GM19023 (cell line): ENCODE results near the gene UCKL1.
"Not testable (repeated sequence)": the region's sequence is repeated elsewhere in the genome, so short reads cannot be mapped to it uniquely, and the experiment has no call there.

Experiments
- ATAC-seq: cut with Tn5 transposase; IDR thresholded peaks from one replicate; pipeline ENCODE4 v1.9.1; 2021; ENCODE audit warnings: mild to moderate bottlenecking, moderate library complexity; ENCODE audit not compliant: unreplicated experiment

The UCKL1 gene

GRCh38 chr20:63955827-63956663 lies at the start of gene UCKL1:
Gene UCKL1, minus strand, starts transcription at chr20:63956416. Its CDS starts 44 bp downstream, at chr20:63956372.
- peak; percentile 72 for ATAC-seq

DNA sequence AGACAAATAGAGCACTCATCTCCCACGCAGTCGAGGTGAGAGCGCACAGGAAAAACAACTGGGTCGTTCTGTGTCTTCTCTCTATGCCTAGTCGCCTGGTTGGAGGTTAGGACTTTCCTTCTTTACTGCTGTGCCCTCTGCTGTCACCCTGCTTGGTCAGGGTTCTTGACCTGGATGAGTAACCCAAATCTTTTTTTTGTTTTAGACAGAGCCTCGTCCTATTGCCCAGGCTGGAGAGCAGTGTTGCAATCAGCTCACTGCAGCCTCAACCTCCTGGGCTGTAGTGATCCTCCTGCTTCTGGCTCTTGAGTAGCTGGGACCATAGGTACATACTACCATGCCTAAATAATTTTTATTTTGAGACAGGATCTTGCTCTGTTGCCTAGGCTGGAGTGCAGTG lies 49.2 kb upstream of the UCKL1 start:
- ATAC-seq, result no peak

DNA sequence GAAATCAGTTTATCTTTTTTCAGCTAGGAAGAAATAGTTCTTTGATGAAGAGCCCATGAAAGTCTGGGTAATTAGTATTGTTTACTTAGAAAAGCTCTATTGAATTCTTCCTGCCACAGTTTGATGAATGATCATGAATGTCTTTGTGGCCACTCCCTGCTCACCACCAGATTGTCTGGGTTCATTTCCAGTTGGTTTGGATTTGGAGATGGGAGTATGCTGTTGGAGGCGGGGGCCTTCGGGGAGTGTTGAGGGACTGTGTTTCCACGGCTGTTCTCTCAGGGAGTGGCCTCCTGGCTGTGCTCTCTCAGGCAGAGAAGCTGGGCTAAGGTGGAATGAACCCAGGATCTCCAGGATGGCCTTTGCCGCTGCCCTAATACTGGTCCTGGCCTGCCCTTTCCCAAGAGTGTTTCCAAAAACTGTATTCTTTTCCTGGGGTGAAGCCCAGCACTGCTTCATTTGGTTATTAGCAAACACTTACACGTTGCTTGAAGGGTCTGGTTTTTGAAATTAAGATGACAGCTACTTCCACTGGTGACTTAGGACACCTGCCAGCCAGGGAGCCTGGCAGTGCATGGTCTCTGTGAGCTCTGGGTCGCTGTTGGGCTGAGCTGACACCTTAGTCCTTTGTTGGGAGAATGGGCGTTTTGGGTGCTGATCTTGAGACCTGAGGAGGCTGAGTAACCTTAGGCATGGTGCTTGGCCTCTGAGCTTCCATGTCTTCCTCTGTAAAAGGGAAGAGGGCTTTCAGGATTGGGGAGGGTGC lies 47.9 kb upstream of the UCKL1 start:
- no peak for ATAC-seq

DNA sequence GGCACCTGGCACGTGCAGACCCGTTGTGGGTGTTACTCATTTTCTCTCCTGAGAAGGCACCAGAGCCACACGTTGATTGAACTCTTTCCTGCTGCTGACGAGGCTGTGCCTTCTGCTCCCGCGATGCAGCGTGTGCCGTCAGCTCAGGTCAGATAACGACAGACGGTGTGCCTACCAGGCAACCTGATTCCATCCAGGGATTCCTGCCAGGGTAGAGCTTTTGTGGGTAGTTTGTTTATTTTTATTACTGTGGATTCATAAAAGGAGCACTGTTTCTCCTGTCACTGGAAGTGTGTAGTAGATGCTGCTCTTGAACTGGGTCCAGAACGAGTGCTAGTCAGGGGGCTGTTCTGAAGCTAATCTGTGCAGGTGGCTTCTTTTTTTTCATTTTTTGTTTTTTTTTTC lies 45.4 kb upstream of the UCKL1 start:
- no peak for ATAC-seq

- no peak for ATAC-seq
Observed at GRCh38 chr20:64000906-64001305, 44.7 kb upstream of the UCKL1 start.

- no peak for ATAC-seq
Observed at GRCh38 chr20:63982937-63983336, 26.7 kb upstream of the UCKL1 start.

DNA sequence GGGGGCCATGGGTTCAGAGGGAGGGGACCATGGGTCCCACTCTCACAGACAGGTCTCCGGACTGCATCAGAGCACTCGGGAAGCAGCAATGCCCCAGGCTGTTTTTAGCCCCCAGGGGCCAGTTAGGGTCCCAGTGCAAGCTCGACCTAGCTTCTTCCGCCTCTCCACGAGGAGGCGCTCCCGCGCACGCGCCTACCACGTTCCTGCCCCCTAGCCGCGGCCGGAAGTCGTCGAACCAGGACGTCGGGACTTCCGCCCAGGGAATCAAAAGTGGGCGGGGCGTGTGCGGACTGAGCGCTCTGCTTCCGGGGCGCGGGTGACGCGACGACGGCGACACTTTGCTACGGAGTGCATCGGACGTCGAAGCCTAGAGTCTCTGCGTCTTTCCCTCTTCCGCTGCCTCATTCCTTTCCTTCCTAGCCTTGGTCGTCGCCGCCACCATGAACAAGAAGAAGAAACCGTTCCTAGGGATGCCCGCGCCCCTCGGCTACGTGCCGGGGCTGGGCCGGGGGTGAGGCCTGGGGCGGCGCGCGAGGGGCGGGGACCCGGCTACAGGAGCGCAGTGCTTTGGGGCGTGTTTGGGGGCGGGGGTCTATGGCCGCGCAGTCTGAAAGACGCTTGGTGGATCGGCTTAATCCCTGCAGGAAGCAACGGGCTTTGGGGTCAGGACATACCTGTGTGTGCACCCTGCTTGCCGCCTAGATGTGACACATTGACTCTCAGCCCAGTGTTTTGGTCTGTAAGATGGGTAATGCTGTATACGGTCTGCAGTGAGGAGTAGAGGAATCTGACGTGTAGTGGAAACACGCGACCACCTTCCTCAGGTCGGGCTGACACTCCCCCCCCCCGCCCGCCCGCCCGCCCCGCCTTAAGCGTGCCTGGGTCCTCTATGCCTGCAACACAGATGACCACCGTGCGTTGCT lies 24.9 kb upstream of the UCKL1 start, which contains the start of gene PRPF6:
Gene PRPF6 (plus strand): TSS at position 327 of the 923 bp plus-strand sequence. CDS start 114 bp downstream, at position 441.
- ATAC-seq, result peak; percentile 46

GRCh38 chr20:63980317-63980805 lies 24.1 kb upstream of the UCKL1 start:
- peak; percentile 1 for ATAC-seq

GRCh38 chr20:63979557-63980316 lies 23.5 kb upstream of the UCKL1 start, which contains the start of gene SAMD10:
Gene SAMD10, minus strand, starts transcription at chr20:63979642. Its CDS starts 175 bp downstream, at chr20:63979467.
- no peak for ATAC-seq

- no peak for ATAC-seq
Observed at GRCh38 chr20:63979229-63979556, 23.0 kb upstream of the UCKL1 start.

GRCh38 chr20:63978319-63979228 lies 22.4 kb upstream of the UCKL1 start:
- ATAC-seq, result peak; percentile 41

DNA sequence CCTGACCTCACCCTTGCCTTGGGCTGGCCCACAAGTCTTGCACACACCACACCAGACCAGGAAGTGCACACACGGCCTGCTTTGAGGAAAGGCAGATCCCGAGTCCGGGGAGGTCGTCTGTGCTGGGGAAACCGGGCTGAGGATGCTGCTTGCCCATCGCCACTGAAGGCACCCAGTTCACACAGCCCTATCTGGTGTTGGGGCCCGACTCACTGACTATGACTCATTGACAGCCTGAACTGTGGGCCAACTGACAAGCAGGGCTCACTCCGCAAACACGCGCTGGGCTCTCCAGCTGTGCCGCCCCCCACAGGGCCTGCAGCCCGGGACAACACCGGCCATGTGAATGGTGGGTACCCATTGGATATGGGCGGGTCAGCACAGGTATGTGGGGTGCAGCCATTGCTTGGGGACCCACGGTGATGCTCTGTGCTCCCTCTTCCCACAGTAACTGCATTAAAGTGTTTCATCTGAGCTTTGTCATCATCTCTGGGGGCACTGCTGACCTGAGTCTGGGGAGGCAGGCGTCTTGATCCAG lies 21.6 kb upstream of the UCKL1 start:
- ATAC-seq, result no peak

DNA sequence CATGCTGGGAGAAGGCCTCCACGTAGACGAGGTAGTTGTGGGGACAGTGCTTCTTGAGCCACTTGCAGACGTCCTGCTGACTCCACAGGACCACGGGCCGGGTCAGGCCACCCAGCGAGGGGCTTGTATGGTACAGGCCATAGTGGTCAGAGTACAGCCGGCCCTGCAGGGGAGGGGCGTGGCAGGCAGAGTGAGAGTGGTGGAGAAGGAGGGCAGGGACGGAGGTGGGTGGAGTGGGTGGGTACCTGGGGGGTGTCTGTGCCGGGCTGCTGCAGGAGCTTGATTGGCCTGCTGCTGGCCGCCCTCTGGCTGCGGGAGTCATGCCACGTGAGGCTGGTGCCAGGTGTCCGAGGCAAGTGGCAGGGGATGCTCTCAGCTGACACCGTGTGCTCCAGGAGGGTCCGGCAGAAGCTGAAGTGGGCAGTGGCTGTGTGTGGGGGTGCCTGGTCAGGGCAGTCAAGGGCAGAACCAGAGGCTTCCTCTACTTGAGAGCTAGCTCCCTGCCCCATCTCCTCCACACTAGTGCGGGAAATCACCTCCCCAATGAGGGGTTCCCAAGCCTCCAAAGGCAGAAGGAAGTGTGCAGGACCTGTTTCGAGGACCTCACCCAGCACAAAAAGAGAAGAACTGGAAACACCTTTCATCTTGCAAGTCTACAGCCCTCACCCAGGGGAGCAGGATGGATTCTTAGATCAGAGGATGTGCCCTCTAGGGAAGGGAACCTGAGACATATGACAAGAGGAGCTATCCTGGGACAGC lies 20.9 kb upstream of the UCKL1 start:
- ATAC-seq, result no peak

GRCh38 chr20:63976511-63976910 lies 20.3 kb upstream of the UCKL1 start:
- not testable (repeated sequence) for ATAC-seq

DNA sequence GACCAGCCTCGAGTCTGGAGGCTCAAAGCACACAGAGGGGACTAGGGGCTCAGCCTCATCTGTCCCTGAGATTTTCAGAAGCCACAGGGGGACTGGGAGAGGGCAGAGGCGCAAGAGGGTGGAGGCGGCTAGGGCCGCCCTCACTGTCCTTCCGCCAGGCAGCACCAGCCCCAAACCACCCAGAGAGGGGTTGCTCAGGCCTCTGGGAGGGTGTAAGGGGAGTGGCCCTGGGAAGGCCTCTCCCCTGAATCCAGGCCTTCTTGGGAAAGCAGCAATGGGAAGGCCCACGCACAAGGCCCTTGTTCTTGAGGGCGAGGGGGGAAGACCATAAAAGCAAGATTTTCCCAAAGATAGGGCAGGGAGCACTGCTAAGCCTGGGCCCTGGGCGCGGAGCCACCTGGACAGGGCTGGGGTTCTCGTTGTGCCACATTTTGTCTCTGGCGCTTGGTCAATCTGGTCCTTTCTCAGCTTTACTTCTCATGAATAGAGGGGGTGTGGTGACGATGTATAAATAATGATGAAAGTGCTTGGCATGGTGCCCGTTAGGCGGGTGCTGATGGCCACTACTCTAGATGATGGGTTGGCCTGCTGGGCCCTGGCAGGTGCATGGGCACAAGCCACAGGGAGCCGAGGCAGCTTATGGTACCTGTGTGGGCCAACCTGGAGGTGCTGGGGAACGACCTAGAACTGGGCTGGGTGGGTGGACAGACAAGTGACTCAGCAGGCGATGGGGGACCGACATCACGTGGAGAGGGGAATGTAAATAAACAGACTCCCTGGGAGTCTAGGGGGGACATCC lies 18.4 kb upstream of the UCKL1 start:
- ATAC-seq, result no peak

- no peak for ATAC-seq
Observed at GRCh38 chr20:63973636-63974401, 17.6 kb upstream of the UCKL1 start.

DNA sequence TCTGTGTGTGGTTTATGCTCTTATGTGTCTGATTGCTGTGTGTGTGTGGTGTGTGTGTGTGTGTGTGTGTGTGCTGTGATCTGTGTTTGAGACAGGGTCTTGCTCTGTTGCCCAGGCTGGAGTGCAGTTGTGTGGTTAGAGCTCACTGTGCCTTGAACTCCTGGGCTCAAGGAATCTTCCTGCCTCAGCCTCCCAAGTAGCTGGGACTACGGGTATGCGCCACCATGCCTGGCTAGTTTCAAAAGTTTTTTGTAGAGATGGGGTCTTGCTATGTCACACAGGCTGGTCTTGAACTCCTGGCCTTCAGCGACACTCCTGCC lies 16.9 kb upstream of the UCKL1 start:
- ATAC-seq, result no peak
